Panc1 (cell line): ENCODE data around the gene SMIM5. TPM values are rescaled to one million over a fixed set of nuclear protein-coding genes. Genes with fewer than 3 reads are reported as not detected.

Experiments
- ATAC-seq: fragments of 200-7000 bp; cut with Tn5 transposase; 2 replicates; pipeline ENCODE4 v1.9.1; 2020; ENCODE audit warnings: mild to moderate bottlenecking, moderate library complexity
- BruUV-seq: library from RNA; stranded (reverse); fragments of 400-500 nt; replicated peaks from 2 replicates; lab custom pipeline; 2021; lab: Mats Ljungman, UMichigan
- CTCF ChIA-PET: fragments of 300-600 bp; sonication (Branson Sonifier 250); formaldehyde crosslinking; loops from one replicate; lab custom pipeline; 2022; ENCODE audit warnings: antibody characterized with exemption; lab: Charles Lee
- POLR2A ChIA-PET: fragments of 300-600 bp; sonication (Branson Sonifier 250); formaldehyde crosslinking; loops from one replicate; lab custom pipeline; 2022; ENCODE audit warnings: antibody characterized with exemption; lab: Charles Lee
- DNase-seq: peaks from one replicate; pipeline ENCODE4 v3.0.0-alpha.2; 2010; ENCODE audit warnings: low read depth, low spot score
- H3K27ac ChIP-seq: 2 replicates; pipeline ENCODE4 v1.5.1; 2011; ENCODE audit warnings: mild to moderate bottlenecking, low read length, inconsistent platforms
- H3K27me3 ChIP-seq: fragments of 200-500 bp; sonication (Bioruptor generic); 2 replicates; pipeline ENCODE4 v1.6.0; 2014; ENCODE audit warnings: low read length, inconsistent platforms; ENCODE audit not compliant: control insufficient read depth, insufficient read depth
- H3K36me3 ChIP-seq: fragments of 200-500 bp; sonication (Bioruptor generic); 2 replicates; pipeline ENCODE4 v1.5.1; 2014; ENCODE audit warnings: inconsistent platforms, mild to moderate bottlenecking, low read length, moderate library complexity; ENCODE audit not compliant: control insufficient read depth, insufficient read depth
- H3K4me1 ChIP-seq: 2 replicates; pipeline ENCODE4 v1.5.1; 2011; ENCODE audit warnings: inconsistent platforms, mild to moderate bottlenecking, low read length, moderate library complexity; ENCODE audit not compliant: control insufficient read depth, insufficient read depth
- H3K4me3 ChIP-seq, 2 experiments: 2 replicates each; pipeline ENCODE4 v1.5.1; 2011 to 2012; ENCODE audit warnings: low read depth in 2 of 2, low read length in 2 of 2, mild to moderate bottlenecking in 2 of 2, inconsistent platforms in 1 of 2, moderate library complexity in 1 of 2
- H3K9me3 ChIP-seq: fragments of 200-500 bp; sonication (Bioruptor generic); 2 replicates; pipeline ENCODE4 v1.5.1; 2014; ENCODE audit warnings: low read depth, mild to moderate bottlenecking, inconsistent platforms, low read length, moderate library complexity; ENCODE audit not compliant: control insufficient read depth, insufficient read depth
- POLR2AphosphoS5 ChIP-seq: IDR thresholded peaks from 2 replicates; pipeline ENCODE4 v1.6.1; 2012; ENCODE audit warnings: mild to moderate bottlenecking, low read depth, low read length, moderate library complexity
- SIN3A ChIP-seq: IDR thresholded peaks from 2 replicates; pipeline ENCODE4 v1.6.1; 2012; ENCODE audit warnings: low read depth, mild to moderate bottlenecking, low read length, moderate library complexity, borderline replicate concordance; ENCODE audit not compliant: insufficient read depth
- TCF7L2 ChIP-seq: IDR thresholded peaks from 2 replicates; pipeline ENCODE4 v1.6.1; 2011; ENCODE audit warnings: mild to moderate bottlenecking, low read depth, low read length, inconsistent platforms
- in situ Hi-C: cut with HindIII; loops from 2 replicates; pipeline ENCODE4 v1.10.0; 2016; ENCODE audit warnings: low sequenced_read_pairs, low pct_unique_long_range_greater_than_20kb
- intact Hi-C: fragments of 100-400 bp; cut with micrococcal nuclease; formaldehyde crosslinking; loops from one replicate; pipeline ENCODE4 v1.10.0; 2022; ENCODE audit not compliant: unreplicated experiment
- total RNA-seq: library from RNA; stranded (reverse); gene quantifications from one replicate; pipeline ENCODE4 v1.2.1, GENCODE V29; 2021; ENCODE audit not compliant: unreplicated experiment
- TF ChIP-seq, protein P1 (sequence below): fragments of 450-650 bp; IDR thresholded peaks from 2 replicates; pipeline ENCODE4 v1.5.1; 2017; ENCODE audit warnings: mild to moderate bottlenecking
- TF ChIP-seq, protein P2 (sequence below), 2 experiments: IDR thresholded peaks; 2 replicates each; pipeline ENCODE4 v1.6.1; 2011 to 2012; ENCODE audit warnings: low read depth in 2 of 2, control low read depth in 1 of 2, low read length in 1 of 2, mild to moderate bottlenecking in 1 of 2, moderate library complexity in 1 of 2; ENCODE audit not compliant: insufficient read depth in 1 of 2

The SMIM5 gene
- total RNA-seq, 1 experiment from 2014 or later = 0.10 TPM

DNA sequence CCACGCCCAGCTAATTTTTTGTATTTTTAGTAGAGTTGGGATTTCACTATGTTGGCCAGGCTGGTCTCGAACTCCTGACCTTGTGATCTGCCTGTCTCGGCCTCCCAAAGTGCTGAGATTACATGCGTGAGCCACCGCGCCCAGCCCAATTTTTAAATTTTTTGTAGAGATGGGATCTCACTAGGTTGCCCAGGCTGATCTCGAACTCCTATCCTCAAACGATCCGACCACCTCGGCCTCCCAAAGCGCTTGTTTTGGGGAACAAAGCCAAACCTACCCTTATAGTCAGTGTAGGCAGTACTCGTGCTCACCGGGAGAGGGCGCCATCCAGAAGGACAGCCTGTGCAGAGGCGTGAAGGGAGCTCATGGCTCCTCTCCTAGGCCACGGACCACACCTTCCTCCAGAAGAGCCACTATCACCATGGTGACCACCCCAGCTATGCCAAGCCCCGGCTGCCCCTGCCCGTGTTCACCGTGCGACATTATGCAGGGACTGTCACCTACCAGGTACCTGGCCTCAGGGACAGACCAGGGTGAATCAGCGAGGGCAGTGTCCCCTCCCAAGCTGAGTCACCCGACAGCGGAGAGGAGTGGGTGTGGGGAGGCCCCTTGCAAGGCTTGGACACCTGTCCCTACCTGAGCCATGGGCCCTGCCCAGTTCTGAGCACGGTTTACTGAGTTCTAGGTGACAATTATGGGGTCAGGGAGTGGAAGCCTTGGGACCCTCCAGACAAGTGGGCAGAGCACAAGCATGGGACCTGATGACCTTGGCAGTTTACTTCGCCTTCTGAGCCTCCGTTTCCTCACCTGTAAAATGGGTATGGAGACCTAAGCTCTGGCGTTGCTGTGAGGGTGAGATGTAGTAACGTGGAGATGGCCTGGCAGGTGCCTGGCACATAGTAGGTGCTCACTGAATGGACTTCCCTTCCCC lies 31.9 kb upstream of the SMIM5 start:
- POLR2A ChIA-PET = interaction anchor here (0.6 kb wide), 1 partner anchor 182 kb away, joined by 5 read pairs; no protein-coding TSS in a partner anchor
- no peak overlapping the region for H3K27ac ChIP-seq
- intact Hi-C loops = no loop called here
- no TSS peak for BruUV-seq
- CTCF ChIA-PET = interaction anchor here (0.5 to 2.9 kb wide), 15 partner anchors 8 to 172 kb away, joined by 3 to 12 read pairs (median 5); partner anchors contain the start of gene SMIM5
- no peaks in the 10 kb centered on the region for H3K4me1 ChIP-seq
- no peaks in the 10 kb centered on the region for H3K27me3 ChIP-seq
- no peaks in the 10 kb centered on the region for H3K36me3 ChIP-seq
- ATAC-seq = peak; percentile 80
- H3K9me3 ChIP-seq = no peaks in the 10 kb centered on the region
- no peak overlapping the region for H3K4me3 ChIP-seq
- DNase-seq = peak; percentile 33
- in situ Hi-C loops = no loop called here
- TF ChIP-seq POLR2AphosphoS5 = no peak
- no peak for TF ChIP-seq SIN3A
- TF ChIP-seq, protein P1, sequence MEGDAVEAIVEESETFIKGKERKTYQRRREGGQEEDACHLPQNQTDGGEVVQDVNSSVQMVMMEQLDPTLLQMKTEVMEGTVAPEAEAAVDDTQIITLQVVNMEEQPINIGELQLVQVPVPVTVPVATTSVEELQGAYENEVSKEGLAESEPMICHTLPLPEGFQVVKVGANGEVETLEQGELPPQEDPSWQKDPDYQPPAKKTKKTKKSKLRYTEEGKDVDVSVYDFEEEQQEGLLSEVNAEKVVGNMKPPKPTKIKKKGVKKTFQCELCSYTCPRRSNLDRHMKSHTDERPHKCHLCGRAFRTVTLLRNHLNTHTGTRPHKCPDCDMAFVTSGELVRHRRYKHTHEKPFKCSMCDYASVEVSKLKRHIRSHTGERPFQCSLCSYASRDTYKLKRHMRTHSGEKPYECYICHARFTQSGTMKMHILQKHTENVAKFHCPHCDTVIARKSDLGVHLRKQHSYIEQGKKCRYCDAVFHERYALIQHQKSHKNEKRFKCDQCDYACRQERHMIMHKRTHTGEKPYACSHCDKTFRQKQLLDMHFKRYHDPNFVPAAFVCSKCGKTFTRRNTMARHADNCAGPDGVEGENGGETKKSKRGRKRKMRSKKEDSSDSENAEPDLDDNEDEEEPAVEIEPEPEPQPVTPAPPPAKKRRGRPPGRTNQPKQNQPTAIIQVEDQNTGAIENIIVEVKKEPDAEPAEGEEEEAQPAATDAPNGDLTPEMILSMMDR = peak; percentile 95

DNA sequence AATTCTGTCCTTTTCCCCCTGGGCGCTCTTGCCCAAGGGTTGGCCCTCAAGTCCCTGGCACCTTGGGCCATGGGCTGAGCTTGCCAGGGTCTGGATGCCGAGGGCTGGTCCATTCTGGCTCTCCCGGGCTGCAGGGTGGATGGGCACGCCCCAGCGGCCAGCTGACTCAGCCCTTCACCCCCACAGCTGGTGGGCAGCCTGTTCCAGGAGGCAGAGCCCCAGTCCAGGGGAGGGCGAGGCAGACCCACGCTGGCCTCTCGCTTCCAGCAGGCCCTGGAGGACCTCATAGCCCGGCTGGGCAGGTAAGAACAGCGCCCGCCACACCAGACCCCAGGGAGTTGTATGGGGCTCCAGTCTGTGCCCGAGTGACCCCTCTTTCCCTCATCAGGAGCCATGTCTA lies 30.6 kb upstream of the SMIM5 start:
- Histone ChIP-seq H3K36me3 (no peaks in the 10 kb centered on the region), H3K27me3 (no peaks in the 10 kb centered on the region), H3K4me3 (no peak overlapping the region), H3K9me3 (no peaks in the 10 kb centered on the region), H3K27ac (no peak overlapping the region), H3K4me1 (no peaks in the 10 kb centered on the region)
- no TSS peak for BruUV-seq
- ChIA-PET CTCF (interaction anchor here (2.7 to 2.9 kb wide), 2 partner anchors 12 to 30 kb away, joined by 12 read pairs; partner anchors contain the start of gene SMIM5), POLR2A (no interaction called here)
- in situ Hi-C loops (no loop called here), intact Hi-C loops (no loop called here)
- DNase-seq (no peak), ATAC-seq (0 out of 2 replicates have a peak, but pooled peaks have one; percentile 22)
- TF ChIP-seq, protein P1 = no peak
- TF ChIP-seq TCF7L2 = no peak
- TF ChIP-seq SIN3A = no peak
- TF ChIP-seq POLR2AphosphoS5 = no peak
- TF ChIP-seq, protein P2, sequence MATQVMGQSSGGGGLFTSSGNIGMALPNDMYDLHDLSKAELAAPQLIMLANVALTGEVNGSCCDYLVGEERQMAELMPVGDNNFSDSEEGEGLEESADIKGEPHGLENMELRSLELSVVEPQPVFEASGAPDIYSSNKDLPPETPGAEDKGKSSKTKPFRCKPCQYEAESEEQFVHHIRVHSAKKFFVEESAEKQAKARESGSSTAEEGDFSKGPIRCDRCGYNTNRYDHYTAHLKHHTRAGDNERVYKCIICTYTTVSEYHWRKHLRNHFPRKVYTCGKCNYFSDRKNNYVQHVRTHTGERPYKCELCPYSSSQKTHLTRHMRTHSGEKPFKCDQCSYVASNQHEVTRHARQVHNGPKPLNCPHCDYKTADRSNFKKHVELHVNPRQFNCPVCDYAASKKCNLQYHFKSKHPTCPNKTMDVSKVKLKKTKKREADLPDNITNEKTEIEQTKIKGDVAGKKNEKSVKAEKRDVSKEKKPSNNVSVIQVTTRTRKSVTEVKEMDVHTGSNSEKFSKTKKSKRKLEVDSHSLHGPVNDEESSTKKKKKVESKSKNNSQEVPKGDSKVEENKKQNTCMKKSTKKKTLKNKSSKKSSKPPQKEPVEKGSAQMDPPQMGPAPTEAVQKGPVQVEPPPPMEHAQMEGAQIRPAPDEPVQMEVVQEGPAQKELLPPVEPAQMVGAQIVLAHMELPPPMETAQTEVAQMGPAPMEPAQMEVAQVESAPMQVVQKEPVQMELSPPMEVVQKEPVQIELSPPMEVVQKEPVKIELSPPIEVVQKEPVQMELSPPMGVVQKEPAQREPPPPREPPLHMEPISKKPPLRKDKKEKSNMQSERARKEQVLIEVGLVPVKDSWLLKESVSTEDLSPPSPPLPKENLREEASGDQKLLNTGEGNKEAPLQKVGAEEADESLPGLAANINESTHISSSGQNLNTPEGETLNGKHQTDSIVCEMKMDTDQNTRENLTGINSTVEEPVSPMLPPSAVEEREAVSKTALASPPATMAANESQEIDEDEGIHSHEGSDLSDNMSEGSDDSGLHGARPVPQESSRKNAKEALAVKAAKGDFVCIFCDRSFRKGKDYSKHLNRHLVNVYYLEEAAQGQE (IDR thresholded peaks at IDR 0.05; ENCODE audit: insufficient read depth in 1 of 2, low read depth in 2 of 2, low read length in 1 of 2) = no peak
